DOHH2 (cell line): ENCODE measurements around the gene BAG5.
A peak's percentile ranks its signal among the peaks of the same experiment; 100 is the strongest.

Experiments used
- H3F3A ChIP-seq: fragments of 200-600 bp; sonication (generic), shearing (Covaris generic); 2 replicates; pipeline ENCODE4 v1.6.0; 2016; ENCODE audit warnings: antibody characterized with exemption, mild to moderate bottlenecking; ENCODE audit not compliant: control insufficient read depth, insufficient read depth
- H3K27ac ChIP-seq: fragments of 200-600 bp; sonication (generic); 2 replicates; pipeline ENCODE4 v1.5.1; 2014; ENCODE audit warnings: low read depth, mild to moderate bottlenecking, low read length, moderate library complexity
- H3K27me3 ChIP-seq: fragments of 200-600 bp; sonication (generic); 2 replicates; pipeline ENCODE4 v1.6.1; 2014; ENCODE audit warnings: mild to moderate bottlenecking, low read length, mixed read lengths; ENCODE audit not compliant: control insufficient read depth
- H3K36me3 ChIP-seq: fragments of 200-600 bp; sonication (generic); 2 replicates; pipeline ENCODE4 v1.6.1; 2014; ENCODE audit warnings: mild to moderate bottlenecking, low read length, moderate library complexity, mixed read lengths; ENCODE audit not compliant: control insufficient read depth
- H3K4me1 ChIP-seq: fragments of 200-600 bp; sonication (generic); 2 replicates; pipeline ENCODE4 v1.6.1; 2014; ENCODE audit warnings: mild to moderate bottlenecking, low read length, mixed read lengths; ENCODE audit not compliant: control insufficient read depth
- H3K4me2 ChIP-seq: fragments of 200-600 bp; sonication (generic); 2 replicates; pipeline ENCODE4 v1.6.0; 2014; ENCODE audit warnings: mild to moderate bottlenecking, low read length, moderate library complexity
- H3K4me3 ChIP-seq: fragments of 200-600 bp; sonication (generic); 2 replicates; pipeline ENCODE4 v1.5.1; 2014; ENCODE audit warnings: mild to moderate bottlenecking, low read length, mixed read lengths
- H3K79me2 ChIP-seq: fragments of 200-600 bp; sonication (generic); 2 replicates; pipeline ENCODE4 v1.6.1; 2014; ENCODE audit warnings: mild to moderate bottlenecking, low read length, mixed read lengths; ENCODE audit not compliant: control insufficient read depth
- H3K9me2 ChIP-seq: fragments of 200-600 bp; sonication (generic); replicated peaks from 2 replicates; pipeline ENCODE4 v1.6.1; 2014; ENCODE audit warnings: mild to moderate bottlenecking, low read length, mixed read lengths; ENCODE audit not compliant: control insufficient read depth
- H3K9me3 ChIP-seq: fragments of 200-600 bp; sonication (generic); 2 replicates; pipeline ENCODE4 v1.6.1; 2014; ENCODE audit warnings: antibody characterized with exemption, low read length, mixed read lengths; ENCODE audit not compliant: control insufficient read depth, insufficient read depth
- H4K20me1 ChIP-seq: fragments of 200-600 bp; sonication (generic); 2 replicates; pipeline ENCODE4 v1.6.0; 2014; ENCODE audit warnings: low read depth, mild to moderate bottlenecking, antibody characterized with exemption, low read length, moderate library complexity; ENCODE audit not compliant: control insufficient read depth, insufficient read depth
- EZH2phosphoT487 ChIP-seq: fragments of 200-600 bp; sonication (generic); IDR thresholded peaks from 2 replicates; pipeline ENCODE4 v1.6.1; 2017; ENCODE audit warnings: borderline replicate concordance, mild to moderate bottlenecking, antibody characterized with exemption, low read length, moderate library complexity, mixed read lengths
- TF ChIP-seq, protein P1 (sequence below): fragments of 200-600 bp; sonication (generic); IDR thresholded peaks from one replicate; pipeline ENCODE4 v1.5.1; 2014; ENCODE audit warnings: antibody characterized with exemption, mild to moderate bottlenecking, low read depth, low read length; ENCODE audit not compliant: poor library complexity, severe bottlenecking

The BAG5 gene

DNA sequence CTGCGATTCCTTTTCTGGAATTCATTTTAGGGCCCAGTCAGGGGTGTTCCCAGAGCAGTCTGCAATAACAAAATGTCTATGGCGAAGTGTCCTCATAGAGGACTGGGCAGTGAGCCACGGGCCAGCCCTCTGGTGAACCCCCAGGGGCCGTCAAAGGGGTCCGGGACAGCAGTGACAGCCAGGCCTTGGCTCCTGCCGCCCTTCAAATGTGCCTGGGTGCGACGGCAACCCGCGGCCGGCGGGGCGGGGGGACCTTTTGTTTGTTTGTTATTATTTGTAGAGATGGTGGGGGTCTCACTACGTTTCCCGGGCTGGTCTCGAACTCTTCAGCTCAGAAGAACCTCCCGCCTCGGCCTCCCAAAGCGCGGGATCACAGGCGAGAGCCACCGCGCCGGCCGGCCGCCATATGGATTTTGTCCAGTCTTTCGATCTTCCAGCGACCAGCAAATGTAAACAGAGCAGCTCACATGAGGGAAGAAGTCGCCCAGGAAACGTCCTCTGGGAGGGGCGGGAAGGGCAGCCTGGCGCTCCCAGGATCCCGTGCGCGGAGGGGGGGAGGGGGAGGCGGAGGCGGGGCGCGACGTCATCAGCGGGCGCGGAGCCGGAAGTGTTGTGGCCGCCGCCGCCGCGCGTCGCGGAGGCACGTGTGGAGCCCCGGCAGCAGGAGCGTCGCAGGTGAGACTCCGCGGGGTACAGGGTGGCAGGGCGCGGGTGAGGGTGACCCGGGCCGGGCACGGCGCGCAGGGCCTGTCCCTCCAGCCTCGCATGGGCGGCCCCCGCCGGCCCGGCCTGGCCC, 33.7 kb downstream of the BAG5 start, which contains the start of gene TRMT61A:
Gene TRMT61A (plus strand): TSS at position 610 of the 796 bp plus-strand sequence. CDS start 783 bp downstream, outside the sequence.
- TF ChIP-seq, protein P1, sequence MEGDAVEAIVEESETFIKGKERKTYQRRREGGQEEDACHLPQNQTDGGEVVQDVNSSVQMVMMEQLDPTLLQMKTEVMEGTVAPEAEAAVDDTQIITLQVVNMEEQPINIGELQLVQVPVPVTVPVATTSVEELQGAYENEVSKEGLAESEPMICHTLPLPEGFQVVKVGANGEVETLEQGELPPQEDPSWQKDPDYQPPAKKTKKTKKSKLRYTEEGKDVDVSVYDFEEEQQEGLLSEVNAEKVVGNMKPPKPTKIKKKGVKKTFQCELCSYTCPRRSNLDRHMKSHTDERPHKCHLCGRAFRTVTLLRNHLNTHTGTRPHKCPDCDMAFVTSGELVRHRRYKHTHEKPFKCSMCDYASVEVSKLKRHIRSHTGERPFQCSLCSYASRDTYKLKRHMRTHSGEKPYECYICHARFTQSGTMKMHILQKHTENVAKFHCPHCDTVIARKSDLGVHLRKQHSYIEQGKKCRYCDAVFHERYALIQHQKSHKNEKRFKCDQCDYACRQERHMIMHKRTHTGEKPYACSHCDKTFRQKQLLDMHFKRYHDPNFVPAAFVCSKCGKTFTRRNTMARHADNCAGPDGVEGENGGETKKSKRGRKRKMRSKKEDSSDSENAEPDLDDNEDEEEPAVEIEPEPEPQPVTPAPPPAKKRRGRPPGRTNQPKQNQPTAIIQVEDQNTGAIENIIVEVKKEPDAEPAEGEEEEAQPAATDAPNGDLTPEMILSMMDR: no peak
- TF ChIP-seq EZH2phosphoT487: no peak
- no peaks in the 10 kb centered on the region for H3K9me2 ChIP-seq
- peaks cover 41% of the 10 kb centered on the region for H3K79me2 ChIP-seq
- no peaks in the 10 kb centered on the region for H3K9me3 ChIP-seq
- no peaks in the 10 kb centered on the region for H3K27me3 ChIP-seq
- H3K4me2 ChIP-seq: peak within 1 kb of the TSS; percentile 92
- H3K4me1 ChIP-seq: peaks cover 32% of the 10 kb centered on the region
- H4K20me1 ChIP-seq: no peaks in the 10 kb centered on the region
- peaks cover 25% of the 10 kb centered on the region for H3K36me3 ChIP-seq
- H3K4me3 ChIP-seq: peak within 1 kb of the TSS; percentile 88
- no peaks in the 10 kb centered on the region for H3F3A ChIP-seq
- no peak within 1 kb of the TSS for H3K27ac ChIP-seq

DNA sequence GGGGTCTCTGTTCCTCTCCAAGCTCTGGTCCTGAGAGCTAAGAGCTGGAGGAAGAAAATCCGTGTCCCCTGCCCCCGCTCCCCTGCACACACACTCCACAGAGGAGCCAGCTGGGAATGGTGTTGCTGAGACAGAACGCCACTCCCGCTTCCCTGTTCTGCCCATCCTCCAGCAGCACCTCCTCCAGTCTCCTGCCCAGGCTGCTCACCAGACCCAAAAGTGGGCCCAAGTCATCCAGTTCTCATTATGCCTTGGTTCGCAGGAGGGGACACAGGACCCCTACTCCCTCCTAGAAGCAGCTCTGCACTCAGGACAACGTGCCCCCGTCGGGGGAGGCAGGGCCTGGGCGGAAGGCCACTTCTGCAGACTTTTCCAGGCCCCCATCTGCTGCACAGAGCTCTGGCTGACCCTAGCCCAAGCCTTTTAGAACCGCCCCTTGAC, 34.3 kb downstream of the BAG5 start:
- no peak overlapping the region for H3K27ac ChIP-seq
- H3K9me3 ChIP-seq: no peaks in the 10 kb centered on the region
- H3K27me3 ChIP-seq: no peaks in the 10 kb centered on the region
- peaks cover 32% of the 10 kb centered on the region for H3K4me1 ChIP-seq
- H3K9me2 ChIP-seq: no peaks in the 10 kb centered on the region
- H4K20me1 ChIP-seq: no peaks in the 10 kb centered on the region
- H3K4me2 ChIP-seq: peak overlapping the region; percentile 92
- H3K36me3 ChIP-seq: peaks cover 25% of the 10 kb centered on the region
- H3F3A ChIP-seq: no peaks in the 10 kb centered on the region
- peaks cover 41% of the 10 kb centered on the region for H3K79me2 ChIP-seq
- peak overlapping the region; percentile 88 for H3K4me3 ChIP-seq
- TF ChIP-seq EZH2phosphoT487: no peak
- TF ChIP-seq, protein P1: no peak

DNA sequence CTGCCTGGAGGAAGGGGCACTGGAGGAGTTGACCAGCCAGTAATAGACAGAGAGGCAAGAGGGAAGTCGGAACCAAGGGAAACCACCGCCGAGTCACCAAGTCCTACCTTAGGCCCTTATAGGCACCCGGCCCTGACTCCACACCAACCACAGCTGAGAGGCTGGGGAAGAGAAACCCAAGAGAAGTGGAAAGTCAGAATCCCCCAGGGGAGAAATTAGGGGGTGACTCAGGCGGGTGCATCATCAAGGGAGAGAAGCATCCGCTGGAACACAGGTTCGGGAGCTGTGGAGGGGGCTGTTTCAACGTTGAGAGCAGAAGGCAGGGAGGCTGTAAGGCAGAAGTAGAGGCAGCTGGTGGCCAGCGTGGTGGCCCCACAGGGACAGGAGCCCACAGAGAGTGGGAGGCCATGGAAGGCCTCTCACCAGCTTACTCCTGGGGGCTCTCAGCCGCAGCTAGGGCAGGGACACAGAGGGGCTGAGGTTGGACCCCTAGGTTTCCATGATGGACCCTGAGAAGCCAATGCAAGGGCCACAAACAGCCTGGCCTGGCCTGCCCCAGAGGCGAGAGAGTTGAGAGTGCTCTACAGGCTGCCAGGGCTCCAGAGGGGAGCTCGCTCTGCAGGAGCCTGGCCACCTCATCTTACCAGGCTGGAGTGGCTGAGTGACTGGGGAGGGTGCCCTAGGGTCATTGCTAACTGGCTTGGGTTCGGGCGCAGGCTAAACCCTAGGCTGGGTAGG, 34.9 kb downstream of the BAG5 start:
- TF ChIP-seq, protein P1: no peak
- no peak for TF ChIP-seq EZH2phosphoT487

More for the DNA sequence above, 34.9 kb downstream of the BAG5 start:
- Histone ChIP-seq H3K9me2 (no peaks in the 10 kb centered on the region), H3K79me2 (peaks cover 41% of the 10 kb centered on the region), H3K36me3 (peaks cover 19% of the 10 kb centered on the region), H3F3A (no peaks in the 10 kb centered on the region), H3K4me2 (peak overlapping the region; percentile 92), H4K20me1 (no peaks in the 10 kb centered on the region), H3K27me3 (no peaks in the 10 kb centered on the region), H3K4me3 (peak overlapping the region; percentile 88), H3K27ac (no peak overlapping the region), H3K9me3 (no peaks in the 10 kb centered on the region), H3K4me1 (peaks cover 32% of the 10 kb centered on the region)
